ENCODE results near the gene ZNRF3.

ZNRF3 gene

DNA sequence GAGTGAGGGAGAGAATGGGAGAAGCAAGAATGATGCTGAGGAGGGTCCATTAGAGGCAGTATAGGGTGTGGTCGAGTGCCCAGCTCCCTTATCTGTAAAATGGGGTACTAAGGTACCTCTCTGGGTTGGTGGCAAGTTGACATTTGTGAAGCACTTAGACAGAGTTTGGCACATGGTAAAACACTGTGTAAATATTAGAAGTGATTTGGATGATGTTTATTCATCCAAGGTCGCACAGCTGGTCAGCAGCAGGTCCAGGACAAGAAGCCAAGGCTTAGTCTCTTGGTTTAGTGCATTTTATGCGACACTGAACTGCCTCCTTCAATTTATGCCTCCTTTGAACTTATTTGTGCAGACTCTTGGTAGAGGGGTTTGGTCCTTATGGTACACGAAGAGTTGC is 208.9 kb downstream of the ZNRF3 start:
- no peak for TF ChIP-seq EGR1 (IDR thresholded peaks at IDR 0.05)
- TF ChIP-seq RAD21 (IDR thresholded peaks at IDR 0.05; ENCODE audit: low read depth) = no peak
- TF ChIP-seq CEBPB (IDR thresholded peaks at IDR 0.05) = no peak
- no peak for TF ChIP-seq FOXM1 (IDR thresholded peaks at IDR 0.05; ENCODE audit: borderline replicate concordance, low read depth)

GRCh38 chr22:29093030-29093429 is 209.7 kb downstream of the ZNRF3 start:
- TF ChIP-seq FOXM1 (IDR thresholded peaks at IDR 0.05; ENCODE audit: borderline replicate concordance, low read depth) = no peak
- no peak for TF ChIP-seq ZBTB7A (IDR thresholded peaks at IDR 0.05; ENCODE audit: low read depth)
- TF ChIP-seq EP300 (IDR thresholded peaks at IDR 0.05; ENCODE audit: borderline replicate concordance) = no peak
- no peak for TF ChIP-seq EGR1 (IDR thresholded peaks at IDR 0.05)
- TF ChIP-seq NFIC (IDR thresholded peaks at IDR 0.05) = no peak
- no peak for TF ChIP-seq REST (IDR thresholded peaks at IDR 0.05; ENCODE audit: low read depth)

DNA sequence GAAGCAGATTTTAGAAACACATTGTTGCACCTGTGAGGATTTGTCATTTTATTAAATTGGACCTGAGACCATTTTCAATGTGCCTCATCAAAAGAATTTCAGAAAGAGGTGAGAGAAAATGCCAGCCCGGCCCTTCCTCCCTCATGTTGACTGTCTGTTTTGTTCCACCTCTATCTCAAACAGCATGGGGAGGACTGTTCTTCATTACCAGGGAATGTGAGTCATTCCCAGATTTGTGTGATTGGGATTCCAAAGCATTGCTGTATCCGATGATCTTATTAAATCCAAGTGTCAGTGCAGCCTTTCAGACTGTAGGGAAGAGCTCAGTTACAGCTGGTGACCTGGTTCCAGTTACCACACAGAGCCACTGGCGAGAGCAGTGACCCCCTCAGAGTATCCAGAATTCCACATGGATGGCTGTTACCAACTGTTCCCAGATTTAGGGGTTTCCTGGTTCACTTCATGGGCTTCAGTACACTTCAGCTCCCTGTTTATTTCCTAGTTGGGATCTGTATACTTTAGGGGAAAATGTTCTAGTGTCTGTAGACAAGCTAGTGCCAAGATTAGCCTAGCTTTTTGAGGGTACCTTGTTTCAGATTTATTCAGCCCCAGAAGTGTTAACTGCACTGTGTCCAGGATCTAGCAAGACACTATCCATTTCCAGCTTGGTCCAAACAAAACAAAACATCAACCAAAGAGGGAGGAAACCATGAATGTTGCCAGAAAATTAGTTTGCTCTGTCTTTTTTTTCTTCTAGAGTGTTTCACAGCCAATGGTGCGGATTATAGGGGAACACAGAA is 210.3 kb downstream of the ZNRF3 start:
- TF ChIP-seq CREB1 (IDR thresholded peaks at IDR 0.05; ENCODE audit: low read depth) = no peak
- no peak for TF ChIP-seq EGR1 (IDR thresholded peaks at IDR 0.05)
- TF ChIP-seq, protein P1, sequence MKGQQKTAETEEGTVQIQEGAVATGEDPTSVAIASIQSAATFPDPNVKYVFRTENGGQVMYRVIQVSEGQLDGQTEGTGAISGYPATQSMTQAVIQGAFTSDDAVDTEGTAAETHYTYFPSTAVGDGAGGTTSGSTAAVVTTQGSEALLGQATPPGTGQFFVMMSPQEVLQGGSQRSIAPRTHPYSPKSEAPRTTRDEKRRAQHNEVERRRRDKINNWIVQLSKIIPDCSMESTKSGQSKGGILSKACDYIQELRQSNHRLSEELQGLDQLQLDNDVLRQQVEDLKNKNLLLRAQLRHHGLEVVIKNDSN (IDR thresholded peaks at IDR 0.05) = no peak
- no peak for TF ChIP-seq TCF12 (IDR thresholded peaks at IDR 0.05; ENCODE audit: low read depth)
- TF ChIP-seq FOXM1 (IDR thresholded peaks at IDR 0.05; ENCODE audit: borderline replicate concordance, low read depth) = no peak
- no peak for TF ChIP-seq ZBTB7A (IDR thresholded peaks at IDR 0.05; ENCODE audit: low read depth)
- no peak for TF ChIP-seq REST (IDR thresholded peaks at IDR 0.05; ENCODE audit: low read depth)
- TF ChIP-seq NFIC (IDR thresholded peaks at IDR 0.05) = no peak
- no peak for TF ChIP-seq EP300 (IDR thresholded peaks at IDR 0.05; ENCODE audit: borderline replicate concordance)
- TF ChIP-seq, protein P2, sequence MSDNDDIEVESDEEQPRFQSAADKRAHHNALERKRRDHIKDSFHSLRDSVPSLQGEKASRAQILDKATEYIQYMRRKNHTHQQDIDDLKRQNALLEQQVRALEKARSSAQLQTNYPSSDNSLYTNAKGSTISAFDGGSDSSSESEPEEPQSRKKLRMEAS (IDR thresholded peaks at IDR 0.05) = no peak
- no peak for TF ChIP-seq TEAD4 (IDR thresholded peaks at IDR 0.05)
- no peak for TF ChIP-seq YY1 (IDR thresholded peaks at IDR 0.05; ENCODE audit: low read depth)
- no peak for TF ChIP-seq TAF1 (IDR thresholded peaks at IDR 0.05; ENCODE audit: low read depth)
- no peak for TF ChIP-seq CEBPB (IDR thresholded peaks at IDR 0.05)

- TF ChIP-seq RAD21 (IDR thresholded peaks at IDR 0.05; ENCODE audit: low read depth) = no peak
- TF ChIP-seq EGR1 (IDR thresholded peaks at IDR 0.05) = no peak
- TF ChIP-seq, protein P1 (IDR thresholded peaks at IDR 0.05) = no peak
- no peak for TF ChIP-seq CREB1 (IDR thresholded peaks at IDR 0.05; ENCODE audit: low read depth)
- TF ChIP-seq REST (IDR thresholded peaks at IDR 0.05; ENCODE audit: low read depth) = no peak
- no peak for TF ChIP-seq TCF12 (IDR thresholded peaks at IDR 0.05; ENCODE audit: low read depth)
- no peak for TF ChIP-seq ZBTB7A (IDR thresholded peaks at IDR 0.05; ENCODE audit: low read depth)
- no peak for TF ChIP-seq FOXM1 (IDR thresholded peaks at IDR 0.05; ENCODE audit: borderline replicate concordance, low read depth)
- no peak for TF ChIP-seq CEBPB (IDR thresholded peaks at IDR 0.05)
- no peak for TF ChIP-seq NFIC (IDR thresholded peaks at IDR 0.05)
- TF ChIP-seq, protein P2 (IDR thresholded peaks at IDR 0.05) = no peak
- no peak for TF ChIP-seq EP300 (IDR thresholded peaks at IDR 0.05; ENCODE audit: borderline replicate concordance)
- TF ChIP-seq TAF1 (IDR thresholded peaks at IDR 0.05; ENCODE audit: low read depth) = no peak
Observed at GRCh38 chr22:29095459-29095858, 212.1 kb downstream of the ZNRF3 start.

All from Ishikawa (cell line).